Cardiac muscle cell (in vitro differentiated cells and primary cell): ENCODE data around the gene SNAI1. TPM values are rescaled to one million over a fixed set of nuclear protein-coding genes. Genes with fewer than 3 reads are reported as not detected.

Experiments
- DNase-seq, 2 donors: peaks; one replicate each; pipeline versions ENCODE4 v3.0.0 to v3.0.0-alpha.2; 2010 to 2017; ENCODE audit warnings: low read depth in 1 of 2, low spot score in 1 of 2
- H3K27ac ChIP-seq: fragments of 200-600 bp; sonication (generic); 2 replicates; pipeline ENCODE4 v1.5.1; 2016
- H3K27me3 ChIP-seq: fragments of 200-600 bp; sonication (generic); 2 replicates; pipeline ENCODE4 v1.6.0; 2016; ENCODE audit warnings: control low read depth
- H3K36me3 ChIP-seq: fragments of 200-600 bp; sonication (generic); 2 replicates; pipeline ENCODE4 v1.5.1; 2016; ENCODE audit warnings: control low read depth
- H3K4me1 ChIP-seq: fragments of 200-600 bp; sonication (generic); 2 replicates; pipeline ENCODE4 v1.8.1; 2017; ENCODE audit warnings: low read depth, mild to moderate bottlenecking, mixed run types
- H3K4me3 ChIP-seq: fragments of 200-600 bp; sonication (generic); 2 replicates; pipeline ENCODE4 v1.5.1; 2016; ENCODE audit warnings: mild to moderate bottlenecking
- H3K9me3 ChIP-seq: fragments of 200-600 bp; sonication (generic); 2 replicates; pipeline ENCODE4 v1.5.1; 2017; ENCODE audit warnings: low read depth, mild to moderate bottlenecking, control low read depth
- CTCF ChIP-seq: IDR thresholded peaks from 2 replicates; pipeline ENCODE4 v1.5.1; 2012; ENCODE audit warnings: low read depth, mild to moderate bottlenecking, low read length
- polyA plus RNA-seq: library from polyadenylated mRNA; unstranded; fragments of >200 nt; fragmentation: Nextera tagmentation; extraction: Ambion mirVana; gene quantifications from 2 replicates; pipeline ENCODE4 v1.2.1, GENCODE V29; 2016
- total RNA-seq: library from RNA; depleted of rRNA; stranded (reverse); fragments of >200 nt; gene quantifications from 2 replicates; pipeline ENCODE4 v1.2.3, GENCODE V29; 2016

Gene SNAI1
- total and polyA plus RNA-seq, 2 experiments from 2014 or later = 7.8 to 13.4 TPM

GRCh38 chr20:49938173-49939163 is 44.3 kb upstream of the SNAI1 start:
- no peak overlapping the region for H3K27ac ChIP-seq
- no peaks in the 10 kb centered on the region for H3K9me3 ChIP-seq
- peaks cover 18% of the 10 kb centered on the region for H3K4me1 ChIP-seq
- no peak for TF ChIP-seq CTCF
- no peaks in the 10 kb centered on the region for H3K27me3 ChIP-seq
- peak; percentile 29 to 87 for DNase-seq
- no peak overlapping the region for H3K4me3 ChIP-seq
- peaks cover 9% of the 10 kb centered on the region for H3K36me3 ChIP-seq

DNA sequence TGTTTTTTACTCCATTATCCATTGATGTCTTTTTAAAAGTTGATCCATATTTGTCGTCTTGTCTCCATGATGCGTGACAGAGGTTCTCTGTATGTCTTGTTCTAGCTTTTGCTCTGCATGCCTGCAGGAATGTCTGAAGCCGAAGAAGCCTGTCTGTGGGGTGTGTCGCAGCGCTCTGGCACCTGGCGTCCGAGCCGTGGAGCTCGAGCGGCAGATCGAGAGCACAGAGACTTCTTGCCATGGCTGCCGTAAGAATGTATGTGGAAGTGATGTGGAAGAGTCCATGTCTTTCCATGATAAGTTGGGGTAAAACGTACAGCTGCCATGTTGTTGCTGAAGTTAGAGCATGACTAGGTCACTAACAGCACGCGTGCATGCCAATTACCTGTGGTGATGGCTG is 41.3 kb upstream of the SNAI1 start:
- Histone ChIP-seq H3K36me3 (peaks cover 23% of the 10 kb centered on the region), H3K9me3 (no peaks in the 10 kb centered on the region), H3K27me3 (no peaks in the 10 kb centered on the region), H3K4me3 (no peak overlapping the region), H3K27ac (no peak overlapping the region), H3K4me1 (peaks cover 14% of the 10 kb centered on the region)
- TF ChIP-seq CTCF = no peak
- DNase-seq = no peak

DNA sequence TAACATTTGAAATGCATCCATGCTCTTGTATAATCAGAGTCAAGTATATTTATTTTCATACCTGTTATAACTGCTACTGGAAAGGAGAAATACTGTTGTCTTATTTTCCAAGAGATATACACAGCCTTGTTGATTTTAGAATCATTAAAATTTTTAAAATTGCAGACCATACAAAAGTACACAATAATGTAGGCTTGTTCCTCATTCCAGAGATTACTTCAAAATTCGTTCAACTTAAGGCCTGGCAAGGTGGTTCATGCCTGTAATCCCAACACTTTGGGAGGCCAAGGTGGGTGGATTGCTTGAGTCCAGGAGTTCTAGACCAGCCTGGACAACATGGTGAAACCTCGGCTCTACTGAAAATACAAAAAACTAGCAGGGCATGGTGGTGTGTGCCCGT is 40.5 kb upstream of the SNAI1 start:
- Histone ChIP-seq H3K36me3 (peaks cover 28% of the 10 kb centered on the region), H3K27ac (no peak overlapping the region), H3K4me1 (peaks cover 12% of the 10 kb centered on the region), H3K4me3 (no peak overlapping the region), H3K27me3 (no peaks in the 10 kb centered on the region), H3K9me3 (no peaks in the 10 kb centered on the region)
- no peak for DNase-seq
- TF ChIP-seq CTCF = no peak

GRCh38 chr20:49942942-49943341 is 39.8 kb upstream of the SNAI1 start:
- Histone ChIP-seq H3K36me3 (peaks cover 28% of the 10 kb centered on the region), H3K27me3 (no peaks in the 10 kb centered on the region), H3K4me1 (peaks cover 5% of the 10 kb centered on the region), H3K4me3 (no peak overlapping the region), H3K9me3 (no peaks in the 10 kb centered on the region), H3K27ac (no peak overlapping the region)
- no peak for DNase-seq
- TF ChIP-seq CTCF = no peak

DNA sequence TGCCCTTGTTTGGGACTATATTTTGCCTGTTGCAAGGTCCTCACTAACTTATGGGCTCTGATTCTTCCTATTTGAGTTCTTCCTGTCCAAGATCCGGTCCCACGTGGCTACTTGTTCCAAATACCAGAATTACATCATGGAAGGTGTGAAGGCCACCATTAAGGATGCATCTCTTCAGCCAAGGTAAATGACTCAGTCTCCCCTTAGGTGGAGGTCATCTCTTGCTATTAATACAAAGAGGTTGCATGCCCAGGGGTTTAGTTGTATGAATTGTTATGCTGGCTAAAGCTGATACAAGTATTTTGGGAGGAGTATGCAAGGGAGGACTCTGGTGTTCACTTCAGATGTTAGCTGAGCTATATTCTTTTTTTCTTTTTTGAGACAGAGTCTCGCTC is 37.5 kb upstream of the SNAI1 start:
- Histone ChIP-seq H3K36me3 (peaks cover 41% of the 10 kb centered on the region), H3K27ac (no peak overlapping the region), H3K9me3 (no peaks in the 10 kb centered on the region), H3K4me3 (no peak overlapping the region), H3K4me1 (no peaks in the 10 kb centered on the region), H3K27me3 (no peaks in the 10 kb centered on the region)
- no peak for DNase-seq
- no peak for TF ChIP-seq CTCF
